Neural cell (in vitro differentiated cells): ENCODE data around the gene CROT. TPM values are rescaled to one million over a fixed set of nuclear protein-coding genes. Genes with fewer than 3 reads are reported as not detected.

Experiments used
- H2AFZ ChIP-seq: fragments of 200-600, 300-800 bp; sonication (generic), shearing (Covaris generic); 2 replicates; pipeline ENCODE4 v1.6.0; 2014; ENCODE audit warnings: low read depth, mild to moderate bottlenecking, antibody characterized with exemption, low read length, moderate library complexity
- H3F3A ChIP-seq: fragments of 200-600 bp; shearing (Covaris generic); 2 replicates; pipeline ENCODE4 v1.6.1; 2016; ENCODE audit warnings: mild to moderate bottlenecking, moderate library complexity, mixed read lengths, antibody characterized with exemption, low read length; ENCODE audit not compliant: insufficient read depth, poor library complexity, severe bottlenecking
- H3K27ac ChIP-seq: fragments of 200-600, 300-800 bp; sonication (generic), shearing (Covaris generic); 2 replicates; pipeline ENCODE4 v1.5.1; 2014; ENCODE audit warnings: mild to moderate bottlenecking, low read length, moderate library complexity
- H3K27me3 ChIP-seq: fragments of 300-800, 200-600 bp; sonication (generic), shearing (Covaris generic); 2 replicates; pipeline ENCODE4 v1.6.0; 2014; ENCODE audit warnings: mild to moderate bottlenecking, low read depth, low read length, moderate library complexity; ENCODE audit not compliant: insufficient read depth
- H3K36me3 ChIP-seq: fragments of 300-800, 200-600 bp; sonication (generic), shearing (Covaris generic); 2 replicates; pipeline ENCODE4 v1.5.1; 2014; ENCODE audit warnings: mild to moderate bottlenecking, antibody characterized with exemption, low read length, moderate library complexity; ENCODE audit not compliant: insufficient read depth
- H3K4me2 ChIP-seq: fragments of 300-800, 200-600 bp; sonication (generic), shearing (Covaris generic); 2 replicates; pipeline ENCODE4 v1.6.0; 2014; ENCODE audit warnings: mild to moderate bottlenecking, low read length
- H3K4me3 ChIP-seq: fragments of 300-800, 200-600 bp; sonication (generic), shearing (Covaris generic); 2 replicates; pipeline ENCODE4 v1.5.1; 2014; ENCODE audit warnings: mild to moderate bottlenecking, low read length, moderate library complexity
- H3K79me2 ChIP-seq: fragments of 200-600 bp; shearing (Covaris generic); replicated peaks from 2 replicates; pipeline ENCODE4 v1.6.0; 2014; ENCODE audit warnings: mild to moderate bottlenecking, low read length, moderate library complexity; ENCODE audit not compliant: insufficient read depth
- H3K9ac ChIP-seq: fragments of 300-800, 200-600 bp; sonication (generic), shearing (Covaris generic); 2 replicates; pipeline ENCODE4 v1.6.1; 2016; ENCODE audit warnings: mild to moderate bottlenecking, low read length, mixed read lengths
- H3K9me2 ChIP-seq: fragments of 200-600 bp; shearing (Covaris generic); 2 replicates; pipeline ENCODE4 v1.6.1; 2016; ENCODE audit warnings: mild to moderate bottlenecking, low read length, mixed read lengths; ENCODE audit not compliant: insufficient read depth
- H3K9me3 ChIP-seq: fragments of 200-600, 300-800 bp; sonication (generic), shearing (Covaris generic); 2 replicates; pipeline ENCODE4 v1.6.1; 2016; ENCODE audit warnings: mild to moderate bottlenecking, mixed run types, low read length, moderate library complexity, mixed read lengths
- H4K20me1 ChIP-seq: fragments of 200-600 bp; shearing (Covaris generic); 2 replicates; pipeline ENCODE4 v1.6.1; 2016; ENCODE audit warnings: mild to moderate bottlenecking, mixed run types; ENCODE audit not compliant: insufficient read depth
- CTCF ChIP-seq: fragments of 450-650 bp; IDR thresholded peaks from 2 replicates; pipeline ENCODE4 v1.5.1; 2014; ENCODE audit warnings: antibody characterized with exemption, mild to moderate bottlenecking, moderate library complexity; ENCODE audit not compliant: poor library complexity, severe bottlenecking
- EP300 ChIP-seq: fragments of 450-650 bp; conservative IDR thresholded peaks from 2 replicates; pipeline ENCODE4 v1.6.1; 2014; ENCODE audit warnings: antibody characterized with exemption, mild to moderate bottlenecking, moderate library complexity; ENCODE audit not compliant: poor library complexity, severe bottlenecking
- EZH2 ChIP-seq: fragments of 200-600, 300-800 bp; shearing (Covaris generic), sonication (generic); IDR thresholded peaks from 2 replicates; pipeline ENCODE4 v1.6.1; 2014; ENCODE audit warnings: antibody characterized with exemption, low read length, borderline replicate concordance, mild to moderate bottlenecking; ENCODE audit not compliant: insufficient read depth, poor library complexity, severe bottlenecking
- MXI1 ChIP-seq: fragments of 450-650 bp; conservative IDR thresholded peaks from 2 replicates; pipeline ENCODE4 v1.6.1; 2014; ENCODE audit warnings: antibody characterized with exemption, mild to moderate bottlenecking; ENCODE audit not compliant: poor library complexity, severe bottlenecking
- POLR2AphosphoS5 ChIP-seq: IDR thresholded peaks from 2 replicates; pipeline ENCODE4 v1.6.1; 2012
- RAD21 ChIP-seq: fragments of 450-650 bp; conservative IDR thresholded peaks from 2 replicates; pipeline ENCODE4 v1.6.1; 2014; ENCODE audit warnings: antibody characterized with exemption, mild to moderate bottlenecking, moderate library complexity
- REST ChIP-seq: IDR thresholded peaks from 2 replicates; pipeline ENCODE4 v1.6.1; 2012; ENCODE audit warnings: borderline replicate concordance
- SMC3 ChIP-seq: fragments of 450-650 bp; conservative IDR thresholded peaks from 2 replicates; pipeline ENCODE4 v1.6.1; 2014; ENCODE audit warnings: antibody characterized with exemption, mild to moderate bottlenecking, moderate library complexity; ENCODE audit not compliant: poor library complexity
- TAF1 ChIP-seq: IDR thresholded peaks from 2 replicates; pipeline ENCODE4 v1.6.1; 2012; ENCODE audit warnings: low read depth
- polyA plus RNA-seq: library from polyadenylated mRNA; depleted of rRNA; stranded (reverse); fragments of >200 nt; gene quantifications from 2 replicates; pipeline ENCODE4 v1.2.3, GENCODE V29; 2014

Gene CROT
- polyA plus RNA-seq, 1 donor from 2014 or later = 20.6 TPM

GRCh38 chr7:87330316-87330715 is 15.1 kb upstream of the CROT start:
- Histone ChIP-seq H3K4me2 (no peak overlapping the region), H3K27ac (no peak overlapping the region), H3K9me3 (peaks cover 6% of the 10 kb centered on the region), H3K27me3 (no peaks in the 10 kb centered on the region), H3K9ac (no peak overlapping the region), H3F3A (no peaks in the 10 kb centered on the region), H3K79me2 (no peaks in the 10 kb centered on the region), H2AFZ (no peak overlapping the region), H3K4me3 (no peak overlapping the region), H3K36me3 (peaks cover 5% of the 10 kb centered on the region), H3K9me2 (no peaks in the 10 kb centered on the region), H4K20me1 (no peaks in the 10 kb centered on the region)
- no peak for TF ChIP-seq EP300

- peaks cover 5% of the 10 kb centered on the region for H3K36me3 ChIP-seq
- no peak overlapping the region for H3K27ac ChIP-seq
- H3K27me3 ChIP-seq = no peaks in the 10 kb centered on the region
- H3F3A ChIP-seq = no peaks in the 10 kb centered on the region
- H3K9me2 ChIP-seq = no peaks in the 10 kb centered on the region
- H3K4me3 ChIP-seq = no peak overlapping the region
- H3K79me2 ChIP-seq = no peaks in the 10 kb centered on the region
- H2AFZ ChIP-seq = no peak overlapping the region
- peaks cover 6% of the 10 kb centered on the region for H3K9me3 ChIP-seq
- TF ChIP-seq EP300 (no peak), MXI1 (no peak), POLR2AphosphoS5 (no peak), SMC3 (no peak), CTCF (no peak), EZH2 (no peak), TAF1 (no peak), REST (no peak), RAD21 (no peak)
- H4K20me1 ChIP-seq = no peaks in the 10 kb centered on the region
- no peak overlapping the region for H3K4me2 ChIP-seq
- no peak overlapping the region for H3K9ac ChIP-seq
Observed at GRCh38 chr7:87330942-87331341, 14.5 kb upstream of the CROT start.
